Middle frontal gyrus (tissue), 1 donor: ENCODE measurements around the gene TWIST2.

ENCODE experiments used
- DNase-seq: peaks from one replicate; pipeline ENCODE4 v3.0.0-alpha.2; 2015; ENCODE audit warnings: low spot score; ENCODE audit errors: extremely low spot score

TWIST2 gene

GRCh38 chr2:238847841-238848690 is at the start of gene TWIST2:
TSS of gene TWIST2 (plus strand) at chr2:238848085. CDS start at chr2:238848216, 131 bp downstream.
- DNase-seq, result no peak

- no peak for DNase-seq
Measured at GRCh38 chr2:238801791-238802190, 46.1 kb upstream of the TWIST2 start.

GRCh38 chr2:238802957-238803356 is 44.9 kb upstream of the TWIST2 start:
- DNase-seq, result no peak

- no peak for DNase-seq
Measured at GRCh38 chr2:238803996-238804870, 43.7 kb upstream of the TWIST2 start.

- DNase-seq, result no peak
Measured at GRCh38 chr2:238808761-238809160, 39.1 kb upstream of the TWIST2 start.

GRCh38 chr2:238810321-238810720 is 37.6 kb upstream of the TWIST2 start:
- DNase-seq, result no peak

- no peak for DNase-seq
Measured at GRCh38 chr2:238811293-238811692, 36.6 kb upstream of the TWIST2 start.

GRCh38 chr2:238811759-238812158 is 36.1 kb upstream of the TWIST2 start:
- no peak for DNase-seq

GRCh38 chr2:238813109-238813508 is 34.8 kb upstream of the TWIST2 start:
- no peak for DNase-seq

- no peak for DNase-seq
Measured at GRCh38 chr2:238814815-238815214, 33.1 kb upstream of the TWIST2 start.

- no peak for DNase-seq
Measured at GRCh38 chr2:238816291-238816690, 31.6 kb upstream of the TWIST2 start.

GRCh38 chr2:238817382-238817781 is 30.5 kb upstream of the TWIST2 start:
- no peak for DNase-seq

- DNase-seq, result no peak
Measured at GRCh38 chr2:238817891-238818290, 30.0 kb upstream of the TWIST2 start.

GRCh38 chr2:238818561-238818960 is 29.3 kb upstream of the TWIST2 start:
- DNase-seq, result no peak

- DNase-seq, result no peak
Measured at GRCh38 chr2:238820197-238820596, 27.7 kb upstream of the TWIST2 start.

- DNase-seq, result no peak
Measured at GRCh38 chr2:238820916-238821315, 27.0 kb upstream of the TWIST2 start.

GRCh38 chr2:238821391-238821790 is 26.5 kb upstream of the TWIST2 start:
- no peak for DNase-seq

GRCh38 chr2:238821944-238822670 is 25.8 kb upstream of the TWIST2 start:
- no peak for DNase-seq

GRCh38 chr2:238822955-238823354 is 24.9 kb upstream of the TWIST2 start:
- DNase-seq, result no peak

GRCh38 chr2:238831177-238831576 is 16.7 kb upstream of the TWIST2 start:
- no peak for DNase-seq

- no peak for DNase-seq
Measured at GRCh38 chr2:238834982-238835381, 12.9 kb upstream of the TWIST2 start.
